A673 (cell line): Measurements from ENCODE around the gene CTNNBL1. TPM values are rescaled to one million over a fixed set of nuclear protein-coding genes. Genes with fewer than 3 reads are reported as not detected.

Source experiments
- BruUV-seq: library from RNA; stranded (reverse); fragments of 400-500 nt; replicated peaks from 2 replicates; lab custom pipeline; 2021; lab: Mats Ljungman, UMichigan
- CTCF ChIA-PET: fragments of 300-600 bp; sonication (Branson Sonifier 250); formaldehyde crosslinking; loops from one replicate; lab custom pipeline; 2022; ENCODE audit warnings: antibody characterized with exemption; lab: Charles Lee
- POLR2A ChIA-PET: fragments of 300-600 bp; sonication (Branson Sonifier 250); formaldehyde crosslinking; loops from one replicate; lab custom pipeline; 2022; ENCODE audit warnings: antibody characterized with exemption; ENCODE audit not compliant: low non-redundant PET; lab: Charles Lee
- DNase-seq: peaks from one replicate; pipeline ENCODE4 v3.0.0-alpha.2; 2015; ENCODE audit warnings: low spot score
- H3K27ac ChIP-seq: fragments of 200-600 bp; sonication (generic); 2 replicates; pipeline ENCODE4 v1.5.1; 2016; ENCODE audit warnings: mixed run types, low read depth, mild to moderate bottlenecking, mixed read lengths, antibody characterized with exemption, low read length; ENCODE audit not compliant: poor library complexity, severe bottlenecking
- H3K27me3 ChIP-seq: fragments of 200-600 bp; sonication (generic); replicated peaks from 2 replicates; pipeline ENCODE4 v1.6.1; 2017; ENCODE audit warnings: mixed run types, low read depth, mild to moderate bottlenecking, mixed read lengths, antibody characterized with exemption, low read length; ENCODE audit not compliant: insufficient read depth, poor library complexity
- H3K36me3 ChIP-seq: fragments of 200-600 bp; sonication (generic); 2 replicates; pipeline ENCODE4 v1.6.1; 2016; ENCODE audit warnings: mixed run types, mild to moderate bottlenecking, mixed read lengths, antibody characterized with exemption, low read length; ENCODE audit not compliant: insufficient read depth, poor library complexity, severe bottlenecking
- H3K4me1 ChIP-seq: fragments of 200-600 bp; sonication (generic); 2 replicates; pipeline ENCODE4 v1.6.1; 2017; ENCODE audit warnings: mixed run types, mild to moderate bottlenecking, mixed read lengths, antibody characterized with exemption, low read length; ENCODE audit not compliant: insufficient read depth, poor library complexity, severe bottlenecking
- H3K4me3 ChIP-seq: fragments of 200-600 bp; sonication (generic); 2 replicates; pipeline ENCODE4 v1.5.1; 2016; ENCODE audit warnings: low read depth, mixed run types, mild to moderate bottlenecking, mixed read lengths, low read length; ENCODE audit not compliant: poor library complexity, severe bottlenecking
- H3K9me3 ChIP-seq: fragments of 200-600 bp; sonication (generic); 2 replicates; pipeline ENCODE4 v1.6.1; 2016; ENCODE audit warnings: mixed run types, low read depth, mild to moderate bottlenecking, mixed read lengths, antibody characterized with exemption, low read length; ENCODE audit not compliant: poor library complexity, severe bottlenecking
- CTCF ChIP-seq: fragments of 300-800, 200-600 bp; sonication (generic); conservative IDR thresholded peaks from 2 replicates; pipeline ENCODE4 v1.5.1; 2017; ENCODE audit warnings: low read depth, mild to moderate bottlenecking, antibody characterized with exemption, low read length, moderate library complexity, mixed read lengths
- EZH2 ChIP-seq: fragments of 200-600 bp; sonication (generic); IDR thresholded peaks from 2 replicates; pipeline ENCODE4 v1.6.1; 2017; ENCODE audit warnings: borderline replicate concordance, low read depth, mild to moderate bottlenecking, mixed read lengths, antibody characterized with exemption, low read length; ENCODE audit not compliant: poor library complexity, severe bottlenecking
- intact Hi-C: fragments of 100-400 bp; cut with micrococcal nuclease; formaldehyde crosslinking; loops from one replicate; pipeline ENCODE4 v1.10.0; 2022; ENCODE audit not compliant: unreplicated experiment
- total RNA-seq: library from RNA; stranded (reverse); gene quantifications from 2 replicates; pipeline ENCODE4 v1.2.3, GENCODE V29; 2021

The CTNNBL1 gene
- total RNA-seq, 1 experiment from 2014 or later = 88.5 TPM

GRCh38 chr20:37808233-37809070, 114.6 kb downstream of the CTNNBL1 start:
- intact Hi-C loops = no loop called here
- CTCF ChIA-PET = no interaction called here

GRCh38 chr20:37810027-37810426, 116.2 kb downstream of the CTNNBL1 start:
- Histone ChIP-seq H3K4me3 (no peak overlapping the region), H3K27ac (no peak overlapping the region), H3K36me3 (no peaks in the 10 kb centered on the region), H3K9me3 (no peaks in the 10 kb centered on the region), H3K27me3 (no peaks in the 10 kb centered on the region), H3K4me1 (no peaks in the 10 kb centered on the region)
- POLR2A ChIA-PET = no interaction called here
- BruUV-seq = no TSS peak
- CTCF ChIA-PET = no interaction called here
- intact Hi-C loops = no loop called here
- no peak for TF ChIP-seq EZH2
- no peak for TF ChIP-seq CTCF
- no peak for DNase-seq

More at GRCh38 chr20:37808233-37809070, 114.6 kb downstream of the CTNNBL1 start:
- no peak overlapping the region for H3K27ac ChIP-seq
- H3K9me3 ChIP-seq = no peaks in the 10 kb centered on the region
- no peaks in the 10 kb centered on the region for H3K4me1 ChIP-seq
- POLR2A ChIA-PET = no interaction called here
- H3K4me3 ChIP-seq = no peak overlapping the region
- no peak for TF ChIP-seq CTCF
- no peak for TF ChIP-seq EZH2
- no peaks in the 10 kb centered on the region for H3K36me3 ChIP-seq
- H3K27me3 ChIP-seq = no peaks in the 10 kb centered on the region
- BruUV-seq = no TSS peak
- no peak for DNase-seq

GRCh38 chr20:37816003-37816402, 122.2 kb downstream of the CTNNBL1 start:
- BruUV-seq = no TSS peak
- intact Hi-C loops = no loop called here

More at GRCh38 chr20:37816003-37816402, 122.2 kb downstream of the CTNNBL1 start:
- ChIA-PET CTCF (interaction anchor here (0.6 kb wide), 1 partner anchor 177 kb away, joined by 5 read pairs; no protein-coding TSS in a partner anchor), POLR2A (no interaction called here)
- Histone ChIP-seq H3K27me3 (no peaks in the 10 kb centered on the region), H3K9me3 (no peaks in the 10 kb centered on the region), H3K4me3 (no peak overlapping the region), H3K36me3 (no peaks in the 10 kb centered on the region), H3K27ac (no peak overlapping the region), H3K4me1 (no peaks in the 10 kb centered on the region)
- no peak for DNase-seq
- TF ChIP-seq EZH2 (no peak), CTCF (no peak)
